ENCODE data around the gene MAP3K13. TPM values are rescaled to one million over a fixed set of nuclear protein-coding genes. Genes with fewer than 3 reads are reported as not detected.

Gene MAP3K13
- total RNA-seq, 4 donors from 2014 or later: 8.4 to 18.0 (median 13.6) TPM

DNA sequence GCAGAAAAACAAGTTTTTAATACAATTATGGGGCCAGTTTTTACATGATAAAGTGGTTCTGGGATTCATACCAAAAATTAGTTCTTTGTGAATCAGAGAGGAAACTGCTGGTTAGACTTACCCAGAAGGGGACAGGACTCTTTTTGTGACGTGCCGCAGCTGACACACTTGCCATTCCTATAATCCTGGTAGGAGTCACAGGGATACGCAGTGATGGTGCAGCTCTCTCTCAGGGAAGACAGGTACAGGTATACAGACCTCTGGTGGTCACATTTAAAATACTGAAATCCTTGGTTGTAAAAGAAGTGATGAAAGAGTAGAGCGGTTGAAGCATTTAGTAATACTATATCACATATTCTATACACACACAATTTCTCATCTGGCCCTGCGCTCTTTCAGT lies 156.1 kb downstream of the MAP3K13 start:
- Histone ChIP-seq H3K27me3 (no peaks in the 10 kb centered on the region), H3K27ac (no peak overlapping the region), H3K36me3 (no peaks in the 10 kb centered on the region), H3K4me1 (no peaks in the 10 kb centered on the region), H3K4me3 (no peak overlapping the region), H3K9me3 (no peaks in the 10 kb centered on the region)
- DNase-seq (ENCODE audit: low spot score in 2 of 2): no peak
- TF ChIP-seq, protein P1, sequence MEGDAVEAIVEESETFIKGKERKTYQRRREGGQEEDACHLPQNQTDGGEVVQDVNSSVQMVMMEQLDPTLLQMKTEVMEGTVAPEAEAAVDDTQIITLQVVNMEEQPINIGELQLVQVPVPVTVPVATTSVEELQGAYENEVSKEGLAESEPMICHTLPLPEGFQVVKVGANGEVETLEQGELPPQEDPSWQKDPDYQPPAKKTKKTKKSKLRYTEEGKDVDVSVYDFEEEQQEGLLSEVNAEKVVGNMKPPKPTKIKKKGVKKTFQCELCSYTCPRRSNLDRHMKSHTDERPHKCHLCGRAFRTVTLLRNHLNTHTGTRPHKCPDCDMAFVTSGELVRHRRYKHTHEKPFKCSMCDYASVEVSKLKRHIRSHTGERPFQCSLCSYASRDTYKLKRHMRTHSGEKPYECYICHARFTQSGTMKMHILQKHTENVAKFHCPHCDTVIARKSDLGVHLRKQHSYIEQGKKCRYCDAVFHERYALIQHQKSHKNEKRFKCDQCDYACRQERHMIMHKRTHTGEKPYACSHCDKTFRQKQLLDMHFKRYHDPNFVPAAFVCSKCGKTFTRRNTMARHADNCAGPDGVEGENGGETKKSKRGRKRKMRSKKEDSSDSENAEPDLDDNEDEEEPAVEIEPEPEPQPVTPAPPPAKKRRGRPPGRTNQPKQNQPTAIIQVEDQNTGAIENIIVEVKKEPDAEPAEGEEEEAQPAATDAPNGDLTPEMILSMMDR (IDR thresholded peaks at IDR 0.05): no peak
- no peak for TF ChIP-seq EP300 (IDR thresholded peaks at IDR 0.05)
- no peak for TF ChIP-seq POLR2A (IDR thresholded peaks at IDR 0.05)
- 79 to 84% methylated on average over 5 of the region's 5 CpGs for WGBS, 2 donors

DNA sequence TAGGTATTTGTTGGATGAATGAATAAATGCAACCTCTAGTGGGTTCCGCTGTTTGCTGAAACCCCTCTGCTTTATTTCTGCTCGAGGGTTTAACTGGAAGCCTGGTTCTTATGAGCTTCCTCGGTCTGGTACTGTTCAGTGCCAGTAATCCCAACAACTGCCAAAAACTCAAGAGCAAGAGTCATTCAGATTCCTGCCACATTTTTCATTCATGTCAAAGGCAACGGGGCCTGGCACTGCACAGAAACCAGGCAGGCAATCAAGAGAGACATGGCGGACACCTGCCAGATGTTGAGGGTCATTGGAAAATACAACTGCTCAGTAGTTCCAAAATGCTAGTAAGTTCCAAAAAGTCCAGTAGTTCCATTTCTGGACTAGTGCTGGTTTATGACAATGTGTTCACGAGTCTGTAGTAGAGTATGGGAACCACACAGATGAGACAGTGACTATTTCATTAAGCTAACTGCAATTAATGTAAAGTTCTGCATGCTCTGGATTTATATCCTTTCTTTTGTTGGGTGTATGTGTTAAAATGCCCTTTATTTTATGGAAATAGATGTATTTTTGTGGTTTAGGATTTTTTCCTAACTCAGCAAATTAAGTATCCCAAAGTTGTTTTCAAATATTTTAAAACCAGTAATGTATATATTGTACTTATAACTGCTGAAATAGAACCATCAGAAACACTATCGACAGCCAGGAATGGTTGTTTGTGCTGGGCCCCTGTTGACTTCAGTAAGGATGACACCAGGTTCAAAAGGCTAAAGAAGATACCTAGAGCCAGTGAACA lies 158.6 kb downstream of the MAP3K13 start:
- Histone ChIP-seq H3K4me1 (no peaks in the 10 kb centered on the region), H3K27ac (no peak overlapping the region), H3K4me3 (no peak overlapping the region), H3K9me3 (no peaks in the 10 kb centered on the region), H3K36me3 (no peaks in the 10 kb centered on the region), H3K27me3 (no peaks in the 10 kb centered on the region)
- 86 to 88% methylated on average over 7 of the region's 7 CpGs for WGBS, 2 donors
- no peak for TF ChIP-seq POLR2A (IDR thresholded peaks at IDR 0.05)
- no peak for DNase-seq (ENCODE audit: low spot score in 2 of 2)

DNA sequence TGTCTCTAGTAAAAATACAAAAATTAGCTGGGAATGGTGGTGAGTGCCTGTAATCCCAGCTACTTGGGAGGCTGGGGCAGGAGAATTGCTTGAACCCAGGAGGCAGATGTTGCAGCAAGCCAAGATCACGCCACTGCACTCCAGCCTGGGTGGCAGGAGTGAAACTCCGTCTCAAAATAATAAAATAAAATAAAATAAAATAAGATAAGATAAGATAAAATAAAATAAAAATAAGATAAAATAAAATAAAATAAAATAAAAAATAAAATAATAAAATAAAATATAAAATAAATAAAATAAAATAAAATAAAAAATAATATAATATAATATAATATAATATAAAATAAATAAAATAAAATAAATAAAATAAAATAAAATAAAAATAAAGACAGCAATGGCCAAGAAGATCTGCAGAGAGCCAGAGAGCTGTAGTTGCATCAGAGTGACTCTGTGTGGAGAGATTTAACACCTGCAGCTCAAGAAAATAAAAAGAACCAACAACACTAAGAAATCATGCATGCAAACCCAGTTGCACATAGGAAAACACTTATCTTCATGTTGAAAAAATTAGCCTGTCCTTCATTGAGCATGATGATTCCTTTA lies 163.5 kb downstream of the MAP3K13 start:
- no peak for DNase-seq (ENCODE audit: low spot score in 2 of 2)
- Histone ChIP-seq H3K4me1 (no peaks in the 10 kb centered on the region), H3K4me3 (no peak overlapping the region), H3K27ac (no peak overlapping the region), H3K36me3 (no peaks in the 10 kb centered on the region), H3K27me3 (no peaks in the 10 kb centered on the region), H3K9me3 (no peaks in the 10 kb centered on the region)
- TF ChIP-seq POLR2A (IDR thresholded peaks at IDR 0.05): no peak
- TF ChIP-seq EP300 (IDR thresholded peaks at IDR 0.05): no peak
- TF ChIP-seq, protein P1 (IDR thresholded peaks at IDR 0.05): no peak
- 91 to 92% methylated on average over 2 of the region's 2 CpGs for WGBS, 2 donors

DNA sequence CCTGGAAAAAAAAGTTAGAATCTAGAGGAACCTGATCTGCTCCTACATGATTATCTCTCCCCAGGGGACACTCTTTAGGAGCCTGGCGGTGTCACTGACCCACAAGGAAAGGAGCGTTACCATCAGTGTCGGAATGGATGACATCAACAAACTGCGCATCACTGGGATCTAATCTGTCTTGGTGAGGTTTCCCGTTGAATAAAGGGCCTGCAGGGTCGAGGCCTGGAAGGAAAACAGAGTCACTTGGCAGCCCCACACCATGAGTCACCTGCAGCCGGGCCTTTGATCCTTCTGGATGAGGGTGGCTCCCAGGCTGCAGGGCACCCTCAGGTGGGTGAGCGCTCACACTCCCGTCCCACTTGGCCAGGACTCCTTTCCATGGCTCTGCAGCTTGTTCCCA lies 164.4 kb downstream of the MAP3K13 start:
- no peak overlapping the region for H3K27ac ChIP-seq
- no peaks in the 10 kb centered on the region for H3K9me3 ChIP-seq
- 79 to 87% methylated on average over 9 of the region's 9 CpGs for WGBS, 2 donors
- TF ChIP-seq POLR2A (IDR thresholded peaks at IDR 0.05): no peak
- TF ChIP-seq, protein P1 (IDR thresholded peaks at IDR 0.05): no peak
- TF ChIP-seq EP300 (IDR thresholded peaks at IDR 0.05): no peak
- H3K27me3 ChIP-seq: no peaks in the 10 kb centered on the region
- no peaks in the 10 kb centered on the region for H3K4me1 ChIP-seq
- no peak overlapping the region for H3K4me3 ChIP-seq
- DNase-seq (ENCODE audit: low spot score in 2 of 2): no peak
- no peaks in the 10 kb centered on the region for H3K36me3 ChIP-seq

DNA sequence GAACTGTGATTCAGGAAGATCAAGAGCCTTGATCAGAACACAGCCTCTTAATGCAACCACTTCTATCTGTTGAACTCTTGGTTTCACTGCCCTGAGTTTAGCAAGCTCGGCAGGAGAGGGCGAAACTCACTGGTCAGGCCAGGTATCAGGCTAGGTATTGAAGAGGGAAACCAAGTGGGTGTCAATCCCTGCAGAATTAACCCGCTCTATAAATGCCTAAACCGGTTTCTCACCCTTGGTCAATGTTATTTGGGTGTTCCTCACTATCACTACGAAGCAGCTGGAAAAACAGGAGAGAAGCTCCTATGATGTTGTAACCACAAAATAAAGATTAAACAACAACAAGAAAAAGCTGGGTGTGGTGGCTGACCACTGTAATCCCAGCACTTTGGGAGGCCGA lies 165.6 kb downstream of the MAP3K13 start:
- TF ChIP-seq, protein P1 (IDR thresholded peaks at IDR 0.05): no peak
- TF ChIP-seq EP300 (IDR thresholded peaks at IDR 0.05) (no peak), POLR2A (IDR thresholded peaks at IDR 0.05) (no peak)
- Histone ChIP-seq H3K9me3 (no peaks in the 10 kb centered on the region), H3K27me3 (no peaks in the 10 kb centered on the region), H3K27ac (no peak overlapping the region), H3K4me3 (no peak overlapping the region), H3K36me3 (no peaks in the 10 kb centered on the region), H3K4me1 (no peaks in the 10 kb centered on the region)
- 85 to 87% methylated on average over 6 of the region's 6 CpGs for WGBS, 2 donors
- no peak for DNase-seq (ENCODE audit: low spot score in 2 of 2)
